ENCODE data around the gene SYNGAP1. TPM values are rescaled to one million over a fixed set of nuclear protein-coding genes. Genes with fewer than 3 reads are reported as not detected.

Gene SYNGAP1
- total and polyA plus RNA-seq, 2 of the 4 experiments (the other 2 are of a cell fraction), result 1.4 to 17.0 TPM

DNA sequence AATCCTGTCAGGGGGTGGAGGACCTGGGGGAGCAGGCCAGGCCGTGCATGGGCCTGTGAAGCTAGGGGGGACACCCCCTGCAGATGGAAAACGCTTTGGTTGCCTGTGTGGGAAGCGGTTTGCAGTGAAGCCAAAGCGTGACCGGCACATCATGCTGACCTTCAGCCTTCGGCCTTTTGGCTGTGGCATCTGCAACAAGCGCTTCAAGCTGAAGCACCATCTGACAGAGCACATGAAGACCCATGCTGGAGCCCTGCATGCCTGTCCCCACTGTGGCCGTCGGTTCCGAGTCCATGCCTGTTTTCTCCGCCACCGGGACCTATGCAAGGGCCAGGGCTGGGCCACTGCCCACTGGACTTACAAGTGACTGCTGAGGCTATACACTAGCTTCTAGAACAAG lies 36.3 kb downstream of the SYNGAP1 start:
- no peak overlapping the region for H3K9ac ChIP-seq (ENCODE audit: low read depth, low read length)
- H4K20me1 ChIP-seq (ENCODE audit: insufficient read depth, low read length), result no peaks in the 10 kb centered on the region
- no peak overlapping the region for H4K5ac ChIP-seq (ENCODE audit: low read depth, low read length)
- H3K79me1 ChIP-seq (ENCODE audit: low read depth in 1 of 2, low read length in 2 of 2), result peaks cover 26 to 40% of the 10 kb centered on the region in 2 experiments; a peak in 3 of 4 replicates
- peak overlapping the region; percentile 17 for H2AFZ ChIP-seq (replicated peaks; ENCODE audit: low read length, poor library complexity)
- peaks cover 4% of the 10 kb centered on the region for H3K4me1 ChIP-seq (ENCODE audit: control insufficient read depth, insufficient read depth, low read length)
- H2AK5ac ChIP-seq (ENCODE audit: low read depth, low read length), result no peak overlapping the region
- no peaks in the 10 kb centered on the region for H3K9me3 ChIP-seq (ENCODE audit: control insufficient read depth, insufficient read depth, low read length)
- H2BK20ac ChIP-seq (ENCODE audit: low read depth, low read length), result no peak overlapping the region
- H3K27me3 ChIP-seq (ENCODE audit: control insufficient read depth, insufficient read depth, low read length), result no peaks in the 10 kb centered on the region
- no peak overlapping the region for H2BK5ac ChIP-seq (ENCODE audit: low read depth, low read length, poor library complexity, severe bottlenecking)
- no peak overlapping the region for H3K4me2 ChIP-seq (ENCODE audit: low read depth, low read length)
- peaks cover 10% of the 10 kb centered on the region; the same call in 1 of the 2 replicates for H3K36me3 ChIP-seq (ENCODE audit: control insufficient read depth, insufficient read depth, low read length)
- dilution Hi-C loops (cut with HindIII; ENCODE audit: low sequenced_read_pairs, unreplicated experiment) (no loop called here), in situ Hi-C loops (cut with MboI; ENCODE audit: low sequenced_read_pairs) (loop anchor here (10.0 kb wide), 1 partner anchor 249 kb away; no protein-coding TSS in a partner anchor), intact Hi-C loops (cut with micrococcal nuclease) (loop anchor here (10.0 kb wide), 1 partner anchor 219 kb away; no protein-coding TSS in a partner anchor)
- no peak overlapping the region for H2BK15ac ChIP-seq (ENCODE audit: low read depth, low read length)
- 97% methylated on average over 7 of the region's 12 CpGs; no CpG with 5 or more reads in 1 of the 2 experiments for WGBS, 2 experiments (ENCODE audit: extremely low coverage in 2 of 2, insufficient read length in 1 of 2)
- no peak overlapping the region for H3K14ac ChIP-seq (replicated peaks; ENCODE audit: low read depth, low read length)
- no peak overlapping the region for H4K8ac ChIP-seq (ENCODE audit: low read depth in 2 of 2, low read length in 2 of 2)
- no TSS peak for BruUV-seq (replicated peaks)
- H4K91ac ChIP-seq (ENCODE audit: insufficient read depth, low read depth, low read length), result no peak overlapping the region
- H3K4me3 ChIP-seq (ENCODE audit: insufficient read depth, low read depth, low read length), result no peak overlapping the region
- no peak overlapping the region for H3K27ac ChIP-seq (ENCODE audit: insufficient read depth, low read length)
- H3K23ac ChIP-seq (ENCODE audit: low read depth, low read length), result no peak overlapping the region
- DNase-seq (no peak), ATAC-seq (ENCODE audit: low read depth) (no peak)
- no peak overlapping the region for H2BK120ac ChIP-seq (ENCODE audit: low read depth, low read length)
- peak overlapping the region; percentile 44 for H2AK9ac ChIP-seq (replicated peaks; ENCODE audit: low read depth, low read length, poor library complexity)
- H3K18ac ChIP-seq (ENCODE audit: low read depth, low read length), result no peak overlapping the region
- ChIA-PET CTCF (no interaction called here), POLR2A (ENCODE audit: unreplicated experiment) (no interaction called here)
- TF ChIP-seq CHD1 (IDR thresholded peaks at IDR 0.05; ENCODE audit: low read depth, low read length) (no peak), SMC3 (IDR thresholded peaks at IDR 0.05; ENCODE audit: low read depth, low read length) (no peak), FOS (IDR thresholded peaks at IDR 0.05; ENCODE audit: low read depth, low read length) (no peak), MAFK (IDR thresholded peaks at IDR 0.05; ENCODE audit: low read depth, low read length) (no peak), MAZ (IDR thresholded peaks at IDR 0.05; ENCODE audit: borderline replicate concordance, low read depth, low read length) (no peak), POLR2A (IDR thresholded peaks at IDR 0.05; ENCODE audit: low read depth, low read length) (no peak), CEBPB (IDR thresholded peaks at IDR 0.05; ENCODE audit: low read depth, low read length) (no peak), BHLHE40 (IDR thresholded peaks at IDR 0.05; ENCODE audit: low read depth, low read length) (no peak), RCOR1 (IDR thresholded peaks at IDR 0.05; ENCODE audit: insufficient replicate concordance, low read length) (no peak), MXI1 (IDR thresholded peaks at IDR 0.05; ENCODE audit: borderline replicate concordance, low read depth, low read length) (no peak), RAD21 (IDR thresholded peaks at IDR 0.05; ENCODE audit: low read length) (no peak), NFE2L2 (IDR thresholded peaks at IDR 0.05; ENCODE audit: low read depth, low read length) (no peak), CTCF (conservative IDR thresholded peaks at IDR 0.05; ENCODE audit: low read depth, low read length) (no peak)
- H3K56ac ChIP-seq (ENCODE audit: extremely low read depth, insufficient read depth, low read length), result no peak overlapping the region
- peaks cover 3% of the 10 kb centered on the region; the same call in 1 of the 2 replicates for H3K9me1 ChIP-seq (ENCODE audit: insufficient read depth, low read length)
- H3K4ac ChIP-seq (ENCODE audit: low read depth, low read length), result no peak overlapping the region
